Heart left ventricle (tissue), 13 donors: ENCODE results near the gene LIPG.

Source experiments
- POLR2A ChIP-seq, 2 donors: fragments of 450-650 bp; IDR thresholded peaks; one replicate each; pipeline ENCODE4 v1.6.1; 2017; ENCODE audit warnings: antibody characterized with exemption in 2 of 2, mild to moderate bottlenecking in 2 of 2, moderate library complexity in 2 of 2
- TF ChIP-seq, protein P1 (sequence below), 12 donors: fragments of 200-600 bp; sonication (generic) in 4 of 12; IDR thresholded peaks; one replicate each; pipeline versions ENCODE4 v1.5.0 to v1.8.0; 2018 to 2022; ENCODE audit warnings: antibody characterized with exemption in 12 of 12, mild to moderate bottlenecking in 5 of 12
- donor health status: ischemic (EF 13 %, LVEDD 7.1; RV severe dilation, severe dysfunction).
- donor health status: DM: no; HTN: yes; CAD: no.
- donor health status: DM: no; HTN: no; CAD: no.
- donor health status: ischemic (EF 25% LVEDD 6.9; RV normal size, moderate dysfunction).
- donor health status: ischemic (EF 25% LVEDD 5.7; RV mildly dilated, moderate dysfunction).
- donor health status: ischemic (EF 35%, LVEDD 5.7; RV mildly dilated, moderate dysfunction).
- donor health status: nonischemic (EF 11% LVEDD 7.7; RV severe dilation, severe dysfunction).
- donor health status: DM: yes; HTN: yes; CAD: no.
- donor health status: PGD.
- donor health status: ischemic (EF 29% LVEDD 5.4; RV normal size, mild dysfunction).
- donor health status: nonischemic (EF 23%, LVEDD 6.1; RV moderate dilation, normal function).

DNA sequence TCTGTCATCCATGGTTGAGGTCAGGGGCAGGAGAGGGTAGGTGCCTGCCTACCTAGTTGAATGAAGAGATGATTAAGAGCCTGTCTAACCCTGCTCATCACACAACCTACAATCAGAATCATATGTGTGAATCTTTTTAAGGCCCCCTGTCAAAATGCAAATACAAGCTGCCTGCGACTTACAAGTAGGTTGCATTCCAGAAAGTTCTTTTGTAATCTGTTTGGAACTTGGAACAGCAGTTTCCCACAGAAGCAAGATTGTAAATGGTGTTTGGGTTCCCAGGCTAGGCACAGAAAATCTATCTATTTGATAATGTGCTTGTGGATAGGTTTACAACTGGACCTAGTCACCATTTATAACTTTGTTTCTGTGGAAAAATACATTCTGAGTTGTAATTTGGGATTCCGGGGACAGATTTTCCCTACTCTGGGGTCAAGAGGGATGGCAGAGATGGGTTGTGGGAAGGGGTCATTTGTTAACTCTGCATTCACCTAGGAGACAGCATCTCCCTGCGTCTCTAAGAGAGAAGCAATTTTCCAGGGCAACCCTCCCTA is 4.4 kb downstream of the LIPG start:
- TF ChIP-seq, protein P1, sequence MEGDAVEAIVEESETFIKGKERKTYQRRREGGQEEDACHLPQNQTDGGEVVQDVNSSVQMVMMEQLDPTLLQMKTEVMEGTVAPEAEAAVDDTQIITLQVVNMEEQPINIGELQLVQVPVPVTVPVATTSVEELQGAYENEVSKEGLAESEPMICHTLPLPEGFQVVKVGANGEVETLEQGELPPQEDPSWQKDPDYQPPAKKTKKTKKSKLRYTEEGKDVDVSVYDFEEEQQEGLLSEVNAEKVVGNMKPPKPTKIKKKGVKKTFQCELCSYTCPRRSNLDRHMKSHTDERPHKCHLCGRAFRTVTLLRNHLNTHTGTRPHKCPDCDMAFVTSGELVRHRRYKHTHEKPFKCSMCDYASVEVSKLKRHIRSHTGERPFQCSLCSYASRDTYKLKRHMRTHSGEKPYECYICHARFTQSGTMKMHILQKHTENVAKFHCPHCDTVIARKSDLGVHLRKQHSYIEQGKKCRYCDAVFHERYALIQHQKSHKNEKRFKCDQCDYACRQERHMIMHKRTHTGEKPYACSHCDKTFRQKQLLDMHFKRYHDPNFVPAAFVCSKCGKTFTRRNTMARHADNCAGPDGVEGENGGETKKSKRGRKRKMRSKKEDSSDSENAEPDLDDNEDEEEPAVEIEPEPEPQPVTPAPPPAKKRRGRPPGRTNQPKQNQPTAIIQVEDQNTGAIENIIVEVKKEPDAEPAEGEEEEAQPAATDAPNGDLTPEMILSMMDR (IDR thresholded peaks at IDR 0.05) = no peak
- TF ChIP-seq POLR2A (IDR thresholded peaks at IDR 0.05) = no peak
